T-helper 17 cell (primary cell): ENCODE measurements around the gene TCTN1. TPM values are rescaled to one million over a fixed set of nuclear protein-coding genes. Genes with fewer than 3 reads are reported as not detected.
"Not testable (repeated sequence)": the region's sequence is repeated elsewhere in the genome, so short reads cannot be mapped to it uniquely, and the experiment has no call there.

ENCODE experiments used
- ATAC-seq: fragments of 150-1000 bp; cut with Tn5 transposase; 2 replicates; pipeline ENCODE4 v1.10.0; 2021; ENCODE audit warnings: mild to moderate bottlenecking, moderate library complexity
- DNase-seq, 3 donors: peaks; one replicate each; pipeline versions ENCODE4 v3.0.0 to v3.0.0-alpha.2; 2020 to 2021
- H3K9me3 ChIP-seq: one replicate; pipeline ENCODE4 v1.7.0; 2013; ENCODE audit warnings: low read length, mild to moderate bottlenecking; ENCODE audit not compliant: control insufficient read depth, poor library complexity, severe bottlenecking
- H3K27ac Mint-ChIP-seq: one replicate; pipeline ENCODE4 v1.8.0; 2022; ENCODE audit warnings: mild to moderate bottlenecking, moderate library complexity, mixed read lengths
- H3K27me3 Mint-ChIP-seq: one replicate; pipeline ENCODE4 v1.8.0; 2022; ENCODE audit warnings: mixed read lengths
- H3K36me3 Mint-ChIP-seq: one replicate; pipeline ENCODE4 v1.8.0; 2022; ENCODE audit warnings: low read depth, mixed read lengths
- H3K4me1 Mint-ChIP-seq: one replicate; pipeline ENCODE4 v1.8.0; 2022; ENCODE audit warnings: mild to moderate bottlenecking, mixed read lengths
- H3K4me3 Mint-ChIP-seq: one replicate; pipeline ENCODE4 v1.8.0; 2022; ENCODE audit warnings: mild to moderate bottlenecking, moderate library complexity, mixed read lengths
- total RNA-seq, 4 donors: library from RNA in 2 of 4; stranded (reverse) in 2 of 4; gene quantifications; one replicate each; pipeline ENCODE4 v1.2.3 and lab custom pipeline; 2022 to 2026

The TCTN1 gene
- total RNA-seq, 2 donors from 2014 or later, result 5.0 to 8.5 TPM

GRCh38 chr12:110578694-110579534, 35.0 kb upstream of the TCTN1 start:
- peak overlapping the region; percentile 93 for H3K27ac Mint-ChIP-seq
- peaks cover 46% of the 10 kb centered on the region for H3K4me1 Mint-ChIP-seq
- H3K36me3 Mint-ChIP-seq, result no peaks in the 10 kb centered on the region
- no peaks in the 10 kb centered on the region for H3K27me3 Mint-ChIP-seq
- no peak for DNase-seq
- no peak for ATAC-seq
- no peaks in the 10 kb centered on the region for H3K9me3 ChIP-seq
- H3K4me3 Mint-ChIP-seq, result peak overlapping the region; percentile 70

DNA sequence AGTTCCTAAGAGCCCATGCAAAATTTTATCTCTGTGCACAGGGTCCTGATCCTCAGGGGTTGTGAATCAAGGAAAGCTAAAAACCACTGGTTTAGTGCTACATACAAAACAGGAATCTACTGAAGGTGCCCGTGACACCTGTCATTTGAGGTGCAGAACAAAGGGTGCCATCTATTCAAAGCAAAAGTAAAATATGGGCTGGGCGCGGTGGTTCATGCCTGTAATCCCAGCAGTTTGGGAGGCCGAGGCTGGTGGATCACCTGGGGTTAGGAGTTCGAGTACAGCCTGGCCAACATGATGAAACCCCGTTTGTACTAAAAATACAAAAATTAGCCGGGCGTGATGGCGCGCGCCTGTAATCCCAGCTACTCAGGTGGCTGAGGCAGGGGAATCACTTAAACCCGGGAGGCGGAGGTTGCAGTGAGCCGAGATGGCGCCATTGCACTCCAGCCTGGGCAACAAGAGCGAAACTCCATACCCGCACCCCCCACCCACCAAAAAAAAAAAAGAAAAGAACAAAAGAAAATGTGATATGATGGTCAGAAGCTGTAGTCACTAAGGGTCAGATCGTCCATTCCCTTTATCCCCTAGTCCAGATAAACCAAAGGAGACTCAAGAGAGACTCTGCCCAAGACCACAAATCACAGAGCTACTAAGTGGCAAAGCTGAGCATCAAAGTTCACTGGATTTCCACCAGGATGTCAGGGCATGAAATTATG, 34.2 kb upstream of the TCTN1 start:
- peak overlapping the region; percentile 93 for H3K27ac Mint-ChIP-seq
- H3K4me3 Mint-ChIP-seq, result peak overlapping the region; percentile 70
- H3K36me3 Mint-ChIP-seq, result no peaks in the 10 kb centered on the region
- peaks cover 52% of the 10 kb centered on the region for H3K4me1 Mint-ChIP-seq
- no peak for ATAC-seq
- H3K27me3 Mint-ChIP-seq, result no peaks in the 10 kb centered on the region
- H3K9me3 ChIP-seq, result no peaks in the 10 kb centered on the region
- no peak for DNase-seq

DNA sequence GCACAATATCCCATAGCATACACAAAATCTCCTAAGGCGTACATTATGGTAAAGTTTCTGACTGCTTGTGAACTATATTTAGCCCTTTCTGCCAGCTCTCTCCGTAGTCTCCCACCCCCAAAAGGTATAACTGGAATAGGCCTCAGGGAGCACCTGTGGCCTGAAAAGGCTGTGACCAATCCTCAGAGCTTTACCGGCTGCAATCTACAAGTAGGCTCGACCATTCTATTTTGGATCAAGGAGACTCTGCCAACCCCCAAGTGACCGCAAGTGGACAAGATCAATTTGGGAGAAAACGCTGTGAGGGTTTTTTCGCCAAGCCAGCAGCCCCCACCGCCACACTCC, 32.0 kb upstream of the TCTN1 start:
- no peaks in the 10 kb centered on the region for H3K9me3 ChIP-seq
- Mint-ChIP-seq H3K4me1 (peaks cover 54% of the 10 kb centered on the region), H3K36me3 (no peaks in the 10 kb centered on the region), H3K4me3 (peak overlapping the region; percentile 94), H3K27ac (peak overlapping the region; percentile 92), H3K27me3 (no peaks in the 10 kb centered on the region)
- ATAC-seq, result no peak
- no peak for DNase-seq

GRCh38 chr12:110582276-110583136, 31.4 kb upstream of the TCTN1 start:
- Mint-ChIP-seq H3K36me3 (no peaks in the 10 kb centered on the region), H3K4me1 (peaks cover 53% of the 10 kb centered on the region), H3K27ac (peak overlapping the region; percentile 92), H3K27me3 (no peaks in the 10 kb centered on the region), H3K4me3 (peak overlapping the region; percentile 94)
- DNase-seq (peak; percentile 76 to 79 (median 77)), ATAC-seq (peak; percentile 73)
- H3K9me3 ChIP-seq, result no peaks in the 10 kb centered on the region

GRCh38 chr12:110583137-110584059, 30.5 kb upstream of the TCTN1 start, which contains the start of gene PPTC7:
PPTC7 (minus strand) TSS chr12:110583318; CDS start chr12:110583031, 287 bp downstream.
- peaks cover 45% of the 10 kb centered on the region for H3K4me1 Mint-ChIP-seq
- H3K27me3 Mint-ChIP-seq, result no peaks in the 10 kb centered on the region
- peak within 1 kb of the TSS; percentile 92 for H3K27ac Mint-ChIP-seq
- H3K36me3 Mint-ChIP-seq, result no peaks in the 10 kb centered on the region
- H3K4me3 Mint-ChIP-seq, result peak within 1 kb of the TSS; percentile 94
- no peaks in the 10 kb centered on the region for H3K9me3 ChIP-seq
- DNase-seq, result peak; percentile 93 to 97 (median 96)
- peak; percentile 93 for ATAC-seq

GRCh38 chr12:110585231-110585799, 28.6 kb upstream of the TCTN1 start:
- Mint-ChIP-seq H3K36me3 (no peaks in the 10 kb centered on the region), H3K4me1 (peaks cover 40% of the 10 kb centered on the region), H3K27ac (peak overlapping the region; percentile 92), H3K27me3 (no peaks in the 10 kb centered on the region), H3K4me3 (peak overlapping the region; percentile 58)
- H3K9me3 ChIP-seq, result no peaks in the 10 kb centered on the region
- DNase-seq, result no peak
- ATAC-seq, result no peak

GRCh38 chr12:110587102-110587501, 26.8 kb upstream of the TCTN1 start:
- not testable (repeated sequence) for H3K4me3 Mint-ChIP-seq, H3K36me3 Mint-ChIP-seq, H3K9me3 ChIP-seq, ATAC-seq, DNase-seq, H3K27me3 Mint-ChIP-seq
- Mint-ChIP-seq H3K4me1 (peaks cover 39% of the 10 kb centered on the region), H3K27ac (peak overlapping the region; percentile 39)

GRCh38 chr12:110590059-110590458, 23.9 kb upstream of the TCTN1 start:
- no peaks in the 10 kb centered on the region for H3K27me3 Mint-ChIP-seq
- peaks cover 23% of the 10 kb centered on the region for H3K4me1 Mint-ChIP-seq
- peak overlapping the region; percentile 97 for H3K27ac Mint-ChIP-seq
- no peak for ATAC-seq
- no peaks in the 10 kb centered on the region for H3K9me3 ChIP-seq
- no peak for DNase-seq
- peak overlapping the region; percentile 70 for H3K4me3 Mint-ChIP-seq
- no peaks in the 10 kb centered on the region for H3K36me3 Mint-ChIP-seq

- peak overlapping the region; percentile 70 for H3K4me3 Mint-ChIP-seq
- H3K27ac Mint-ChIP-seq, result peak overlapping the region; percentile 97
- no peaks in the 10 kb centered on the region for H3K36me3 Mint-ChIP-seq
- DNase-seq (no peak), ATAC-seq (peak; percentile 94)
- H3K4me1 Mint-ChIP-seq, result peaks cover 16% of the 10 kb centered on the region
- H3K27me3 Mint-ChIP-seq, result no peaks in the 10 kb centered on the region
- H3K9me3 ChIP-seq, result no peaks in the 10 kb centered on the region
These were observed 23.1 kb upstream of the TCTN1 start for GRCh38 chr12:110590806-110591326.

GRCh38 chr12:110591451-110592051, 22.4 kb upstream of the TCTN1 start:
- ATAC-seq, result no peak
- no peaks in the 10 kb centered on the region for H3K9me3 ChIP-seq
- Mint-ChIP-seq H3K4me1 (peaks cover 15% of the 10 kb centered on the region), H3K4me3 (peak overlapping the region; percentile 47), H3K27me3 (no peaks in the 10 kb centered on the region), H3K36me3 (no peaks in the 10 kb centered on the region), H3K27ac (peak overlapping the region; percentile 97)
- no peak for DNase-seq

GRCh38 chr12:110592078-110592477, 21.9 kb upstream of the TCTN1 start:
- DNase-seq, result no peak
- ATAC-seq, result no peak
- peak overlapping the region; percentile 97 for H3K27ac Mint-ChIP-seq
- no peaks in the 10 kb centered on the region for H3K27me3 Mint-ChIP-seq
- peaks cover 13% of the 10 kb centered on the region for H3K4me1 Mint-ChIP-seq
- H3K36me3 Mint-ChIP-seq, result no peaks in the 10 kb centered on the region
- H3K4me3 Mint-ChIP-seq, result no peak overlapping the region
- H3K9me3 ChIP-seq, result no peaks in the 10 kb centered on the region
